Measurements from ENCODE around the gene DEFB114.

DEFB114 gene

GRCh38 chr6:49964064-49964463 is at the start of gene DEFB114:
Gene DEFB114 (minus strand): TSS chr6:49964164. CDS start chr6:49964105, 59 bp downstream.
- TF ChIP-seq CTCF (IDR thresholded peaks at IDR 0.05; ENCODE audit: control extremely low read depth, extremely low read depth, low read depth, missing control alignments) = no peak
- ChIA-PET CTCF (no interaction called here), POLR2A (no interaction called here)
- DNase-seq (ENCODE audit: extremely low spot score) = no peak

- no peak for TF ChIP-seq CTCF (IDR thresholded peaks at IDR 0.05; ENCODE audit: control extremely low read depth, extremely low read depth, low read depth, missing control alignments)
- POLR2A ChIA-PET = no interaction called here
- CTCF ChIA-PET = no interaction called here
- DNase-seq (ENCODE audit: extremely low spot score) = no peak
Observed at GRCh38 chr6:50007819-50008218, 43.9 kb upstream of the DEFB114 start.

GRCh38 chr6:50003139-50003538 is 39.2 kb upstream of the DEFB114 start:
- no peak for DNase-seq (ENCODE audit: extremely low spot score)
- no peak for TF ChIP-seq CTCF (IDR thresholded peaks at IDR 0.05; ENCODE audit: control extremely low read depth, extremely low read depth, low read depth, missing control alignments)
- ChIA-PET POLR2A (no interaction called here), CTCF (no interaction called here)

GRCh38 chr6:49995278-49995677 is 31.3 kb upstream of the DEFB114 start:
- ChIA-PET CTCF (no interaction called here), POLR2A (no interaction called here)
- no peak for TF ChIP-seq CTCF (IDR thresholded peaks at IDR 0.05; ENCODE audit: control extremely low read depth, extremely low read depth, low read depth, missing control alignments)
- DNase-seq (ENCODE audit: extremely low spot score) = no peak

GRCh38 chr6:49988900-49989299 is 24.9 kb upstream of the DEFB114 start:
- ChIA-PET POLR2A (no interaction called here), CTCF (interaction anchor here (1.0 to 1.7 kb wide), 3 partner anchors 9 to 27 kb away, joined by 3 to 5 read pairs (median 3); no protein-coding TSS in a partner anchor)
- DNase-seq (ENCODE audit: extremely low spot score) = no peak
- no peak for TF ChIP-seq CTCF (IDR thresholded peaks at IDR 0.05; ENCODE audit: control extremely low read depth, extremely low read depth, low read depth, missing control alignments)

- TF ChIP-seq CTCF (IDR thresholded peaks at IDR 0.05; ENCODE audit: control extremely low read depth, extremely low read depth, low read depth, missing control alignments) = no peak
- no peak for DNase-seq (ENCODE audit: extremely low spot score)
- ChIA-PET CTCF (no interaction called here), POLR2A (no interaction called here)
Observed at GRCh38 chr6:49987749-49988148, 23.8 kb upstream of the DEFB114 start.

- no peak for TF ChIP-seq CTCF (IDR thresholded peaks at IDR 0.05; ENCODE audit: control extremely low read depth, extremely low read depth, low read depth, missing control alignments)
- POLR2A ChIA-PET = no interaction called here
- no peak for DNase-seq (ENCODE audit: extremely low spot score)
- CTCF ChIA-PET = no interaction called here
Observed at GRCh38 chr6:49986551-49986950, 22.6 kb upstream of the DEFB114 start.
